HG03558 (cell line): ENCODE measurements around the gene SMPDL3B.

Experiments used
- ATAC-seq: cut with Tn5 transposase; IDR thresholded peaks from one replicate; pipeline ENCODE4 v1.9.1; 2021; ENCODE audit warnings: moderate number of reproducible peaks; ENCODE audit not compliant: unreplicated experiment; ENCODE audit errors: extremely low read depth

Gene SMPDL3B

DNA sequence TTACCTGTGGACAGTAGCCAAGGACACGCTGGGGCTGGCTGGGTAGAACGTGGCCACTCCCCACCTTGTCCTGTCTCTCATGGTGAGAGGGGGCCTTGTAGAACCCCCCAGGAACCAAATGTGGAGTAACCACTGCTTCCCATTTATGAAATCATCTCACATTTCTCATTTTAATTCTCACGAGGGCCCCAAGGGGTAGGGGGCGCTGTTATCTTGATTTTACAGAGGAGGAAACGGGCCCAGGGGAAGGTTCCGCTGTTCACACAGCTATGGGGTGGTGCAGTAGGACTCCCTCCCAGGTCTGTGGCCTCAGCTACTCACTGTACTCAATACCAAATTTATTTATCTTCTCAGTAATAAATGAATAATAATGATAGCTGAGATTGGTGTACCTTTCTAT lies 5.5 kb downstream of the SMPDL3B start:
- ATAC-seq: no peak

DNA sequence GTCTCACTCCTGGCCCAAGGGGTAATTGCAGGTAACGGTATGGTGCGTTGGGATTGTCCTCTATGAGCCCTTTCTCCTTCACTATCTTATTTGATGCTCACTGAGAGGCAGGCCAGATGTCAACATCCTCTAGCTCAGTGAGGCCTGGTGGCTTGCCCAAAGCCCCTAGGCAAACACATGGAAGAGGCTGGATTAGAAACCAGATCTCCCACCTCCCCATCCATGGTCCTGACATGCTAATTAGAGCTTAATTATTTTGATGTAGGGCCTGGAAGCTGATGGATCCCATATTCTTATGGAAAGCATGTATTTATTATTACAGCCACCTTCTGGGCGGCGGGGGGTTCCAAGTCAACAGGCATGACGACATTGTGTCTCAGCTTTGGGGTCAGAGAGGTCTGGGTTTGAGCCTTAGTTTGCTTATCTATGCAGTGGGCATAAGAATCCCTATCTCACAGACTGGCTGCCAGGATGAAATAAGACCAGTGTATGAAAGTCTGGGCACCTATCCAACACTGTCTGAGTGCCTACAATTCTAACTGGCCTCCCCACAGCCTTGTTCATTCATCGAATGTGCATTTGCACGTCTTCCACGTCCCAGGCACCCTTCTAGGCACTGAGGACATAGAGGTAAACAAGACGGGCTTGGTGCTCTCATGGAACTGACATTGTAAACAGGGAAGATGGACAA lies 6.2 kb downstream of the SMPDL3B start:
- no peak for ATAC-seq

DNA sequence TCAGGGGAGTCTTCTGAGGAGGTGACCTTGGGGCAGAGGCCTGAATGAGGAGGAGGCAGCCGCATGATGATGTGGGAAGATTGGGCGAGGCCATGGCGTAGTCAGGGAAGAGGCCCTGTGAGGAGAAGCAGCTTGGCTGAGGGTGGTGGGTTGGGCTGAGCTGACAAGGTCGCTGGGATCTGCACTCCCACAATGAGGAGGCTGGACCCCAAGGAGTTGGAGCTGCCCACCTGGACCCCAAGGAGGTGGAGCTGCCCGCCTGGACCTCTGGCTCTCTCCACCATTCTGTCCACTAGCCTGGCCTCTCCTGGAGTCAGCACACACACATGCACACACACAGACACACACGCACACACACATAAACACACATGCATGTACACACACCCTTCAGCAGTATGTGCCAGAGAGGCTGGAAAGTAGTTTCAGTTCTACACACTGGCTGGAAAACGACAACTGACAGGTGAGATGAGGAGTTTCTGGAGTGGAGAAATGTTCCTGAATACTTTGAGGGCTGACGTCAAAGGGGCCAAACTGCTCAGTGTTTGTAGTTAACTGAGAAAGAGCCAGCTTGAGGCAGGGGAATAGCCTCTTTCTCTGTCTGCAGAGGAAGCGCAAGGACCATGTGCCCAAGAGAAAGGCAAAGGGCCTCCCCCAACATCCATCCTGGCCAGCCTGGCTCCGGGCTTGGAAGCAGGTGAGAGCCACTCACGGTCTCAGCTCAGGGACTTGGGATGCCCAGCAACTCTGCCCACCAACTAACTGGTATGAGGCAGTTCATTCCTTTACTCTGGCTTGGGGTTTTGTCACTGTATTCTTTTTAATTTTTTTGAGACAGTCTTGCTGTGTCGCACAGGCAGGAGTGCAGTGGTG lies 7.1 kb downstream of the SMPDL3B start:
- no peak for ATAC-seq

DNA sequence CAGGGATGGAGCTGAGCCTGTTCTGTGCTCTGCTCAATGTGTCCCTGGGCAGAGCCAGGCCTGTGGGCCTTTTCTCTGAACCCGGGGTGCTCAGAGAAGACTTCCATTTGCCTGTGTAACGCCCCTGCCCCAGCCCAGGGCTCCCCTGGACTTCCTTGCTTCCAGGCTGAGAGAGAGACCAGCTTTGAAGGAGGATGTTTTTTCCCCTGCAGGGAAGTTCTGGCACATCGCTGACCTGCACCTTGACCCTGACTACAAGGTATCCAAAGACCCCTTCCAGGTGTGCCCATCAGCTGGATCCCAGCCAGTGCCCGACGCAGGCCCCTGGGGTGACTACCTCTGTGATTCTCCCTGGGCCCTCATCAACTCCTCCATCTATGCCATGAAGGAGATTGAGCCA lies 10.2 kb downstream of the SMPDL3B start:
- no peak for ATAC-seq

DNA sequence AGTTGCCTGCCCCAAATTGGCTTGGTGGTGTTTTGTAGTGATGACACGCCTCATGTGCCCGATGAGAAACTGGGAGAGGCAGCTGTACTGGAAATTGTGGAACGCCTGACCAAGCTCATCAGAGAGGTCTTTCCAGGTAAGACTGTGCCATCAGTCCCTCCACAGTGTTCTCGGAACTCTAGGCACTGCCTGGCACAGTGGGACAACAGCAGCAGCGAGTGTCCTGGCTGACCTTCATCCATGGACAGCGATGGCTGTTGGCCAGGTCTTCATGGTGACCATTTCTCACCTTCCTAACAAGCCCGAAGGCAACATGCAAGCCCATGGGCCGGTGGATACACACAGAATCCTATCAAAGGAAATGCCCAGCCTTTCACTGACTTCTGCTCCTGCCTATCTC lies 14.2 kb downstream of the SMPDL3B start:
- no peak for ATAC-seq

DNA sequence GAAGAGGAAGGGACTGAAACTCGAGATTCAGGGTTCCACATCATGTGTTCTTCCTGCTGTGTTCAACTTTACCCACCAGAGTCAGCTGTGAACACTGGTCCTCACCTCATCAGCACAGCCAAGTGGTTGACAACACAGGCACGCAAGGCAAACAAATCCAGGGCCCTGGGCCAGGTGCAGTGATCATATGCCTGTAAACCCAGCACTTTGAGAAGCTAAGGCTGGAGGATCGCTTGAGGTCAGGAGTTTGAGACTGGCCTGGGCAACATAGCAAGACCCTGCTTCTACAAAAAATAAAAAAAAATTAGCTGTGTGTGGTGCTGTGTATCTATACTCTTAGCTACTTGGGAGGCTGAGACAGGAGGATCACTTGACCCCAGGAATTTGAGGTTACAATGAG lies 16.6 kb downstream of the SMPDL3B start:
- ATAC-seq: no peak

DNA sequence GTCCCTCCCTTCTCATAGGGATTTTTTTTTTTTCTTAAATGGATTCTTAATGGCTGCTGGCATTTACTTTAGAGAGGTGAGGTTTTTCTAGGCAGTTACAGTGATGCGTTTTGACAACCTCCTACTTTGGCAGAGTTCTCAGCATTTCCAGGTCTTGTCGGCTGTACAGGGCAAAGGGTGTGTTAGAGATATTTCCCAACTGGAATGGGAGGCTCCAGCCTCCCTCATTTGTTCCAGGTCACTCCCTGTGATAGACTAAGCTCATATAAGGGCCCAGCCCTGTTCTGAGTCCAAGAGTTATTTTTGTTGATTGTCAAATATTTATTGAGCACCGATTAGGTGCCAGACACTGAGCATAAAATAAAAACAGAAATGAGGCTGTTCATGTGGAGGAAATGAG lies 17.3 kb downstream of the SMPDL3B start:
- ATAC-seq: no peak

DNA sequence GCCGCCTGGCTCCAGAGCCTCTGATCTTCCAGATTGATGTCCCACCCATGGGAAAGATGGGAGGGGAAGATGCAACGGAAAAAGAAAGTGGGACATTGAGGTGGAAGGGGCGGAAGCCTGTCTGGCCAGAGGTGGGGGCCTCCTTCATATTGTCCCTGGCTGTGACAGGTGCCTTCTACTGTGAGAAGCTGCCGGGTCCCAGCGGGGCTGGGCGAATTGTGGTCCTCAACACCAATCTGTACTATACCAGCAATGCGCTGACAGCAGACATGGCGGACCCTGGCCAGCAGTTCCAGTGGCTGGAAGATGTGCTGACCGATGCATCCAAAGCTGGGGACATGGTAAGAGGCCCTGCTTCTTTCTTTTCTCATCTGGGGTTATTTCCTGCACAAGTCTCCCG lies 19.4 kb downstream of the SMPDL3B start:
- ATAC-seq: no peak

DNA sequence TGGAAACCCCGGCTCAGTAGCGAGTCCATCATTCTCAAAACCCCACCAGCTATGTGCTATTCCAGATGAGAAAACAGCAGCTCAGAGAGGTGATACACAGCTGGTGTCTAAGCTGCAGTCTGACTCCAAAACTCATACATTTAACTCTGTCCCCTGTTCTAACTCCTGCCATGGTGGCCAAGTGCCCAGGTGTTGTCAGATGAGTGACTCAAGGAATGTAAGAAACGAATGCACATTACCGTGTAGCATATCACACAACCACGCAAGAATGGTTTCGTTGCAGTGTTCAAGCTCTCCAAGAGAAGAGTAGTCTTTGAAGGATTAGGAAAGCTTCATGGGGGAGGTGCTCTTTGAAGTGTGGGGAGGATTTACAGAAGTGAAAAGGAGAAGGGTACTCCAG lies 20.3 kb downstream of the SMPDL3B start:
- ATAC-seq: no peak

DNA sequence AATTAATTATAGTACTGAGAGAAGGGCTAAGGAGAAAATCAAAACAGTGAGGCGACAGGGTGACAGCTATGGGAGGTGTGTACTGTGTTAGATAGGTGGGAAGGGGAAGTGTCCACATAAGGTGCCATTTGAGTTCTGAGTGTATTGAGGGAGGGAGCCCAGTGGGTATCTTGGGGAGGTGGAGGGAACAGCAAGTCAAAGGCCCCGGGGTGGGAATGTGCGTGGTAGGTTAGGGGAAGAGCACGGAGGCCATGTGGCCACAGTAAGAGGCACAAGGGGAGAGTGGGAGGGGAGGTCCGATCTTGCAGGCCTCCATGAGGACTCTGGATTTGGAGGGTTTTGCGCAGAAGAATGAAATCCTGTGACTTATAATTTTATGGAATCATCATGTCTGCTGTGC lies 22.0 kb downstream of the SMPDL3B start:
- no peak for ATAC-seq

DNA sequence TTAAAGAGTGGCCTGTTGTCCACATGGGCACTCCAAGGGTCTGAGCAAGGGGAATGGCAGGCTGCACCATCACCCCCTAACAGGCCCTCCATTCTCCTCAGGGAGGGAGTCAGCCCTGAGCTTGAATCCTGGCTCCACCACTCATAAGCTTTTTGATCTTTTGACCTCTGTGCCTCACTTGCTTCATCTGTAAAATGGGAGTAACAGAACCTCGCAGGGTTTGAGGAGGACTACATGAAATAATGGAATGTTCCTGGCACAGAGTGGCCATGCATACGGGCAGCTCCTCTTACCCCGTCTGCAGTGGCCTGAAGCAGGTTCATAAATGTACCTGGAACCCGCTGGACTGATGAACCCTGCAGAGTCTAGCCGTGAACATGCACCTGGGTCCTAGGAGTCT lies 22.9 kb downstream of the SMPDL3B start:
- ATAC-seq: no peak

DNA sequence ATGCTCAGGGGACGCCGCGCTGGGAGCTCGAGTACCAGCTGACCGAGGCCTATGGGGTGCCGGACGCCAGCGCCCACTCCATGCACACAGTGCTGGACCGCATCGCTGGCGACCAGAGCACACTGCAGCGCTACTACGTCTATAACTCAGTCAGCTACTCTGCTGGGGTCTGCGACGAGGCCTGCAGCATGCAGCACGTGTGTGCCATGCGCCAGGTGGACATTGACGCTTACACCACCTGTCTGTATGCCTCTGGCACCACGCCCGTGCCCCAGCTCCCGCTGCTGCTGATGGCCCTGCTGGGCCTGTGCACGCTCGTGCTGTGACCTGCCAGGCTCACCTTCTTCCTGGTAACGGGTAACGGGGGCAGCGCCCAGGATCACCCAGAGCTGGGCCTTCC lies 23.7 kb downstream of the SMPDL3B start:
- no peak for ATAC-seq

DNA sequence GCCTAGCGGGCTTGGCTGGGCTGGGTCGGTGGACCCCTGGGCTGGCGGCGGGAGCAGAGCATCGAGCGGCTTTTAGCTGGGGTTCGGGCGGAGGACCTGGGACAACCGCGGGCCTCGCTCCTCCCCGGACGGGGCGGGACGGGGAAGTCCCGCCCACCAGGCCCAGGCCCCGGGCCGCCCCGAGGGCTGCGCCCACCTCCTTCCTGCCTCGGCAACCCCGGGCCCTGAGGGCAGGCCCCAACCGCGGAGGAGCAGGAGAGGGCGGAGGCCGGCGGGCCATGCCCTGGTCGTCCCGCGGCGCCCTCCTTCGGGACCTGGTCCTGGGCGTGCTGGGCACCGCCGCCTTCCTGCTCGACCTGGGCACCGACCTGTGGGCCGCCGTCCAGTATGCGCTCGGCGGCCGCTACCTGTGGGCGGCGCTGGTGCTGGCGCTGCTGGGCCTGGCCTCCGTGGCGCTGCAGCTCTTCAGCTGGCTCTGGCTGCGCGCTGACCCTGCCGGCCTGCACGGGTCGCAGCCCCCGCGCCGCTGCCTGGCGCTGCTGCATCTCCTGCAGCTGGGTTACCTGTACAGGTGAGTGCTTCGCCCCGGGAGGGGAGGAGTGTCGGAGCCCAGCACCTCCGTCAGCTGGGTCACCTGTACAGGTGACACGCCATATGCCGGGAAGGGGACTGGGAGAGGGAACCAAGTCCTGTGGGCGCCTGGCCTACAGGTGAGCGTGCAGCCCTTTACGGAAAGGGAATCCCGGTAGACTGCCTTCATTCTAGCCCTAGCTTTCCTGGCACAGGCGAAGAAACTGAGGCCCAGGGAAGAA lies 25.2 kb downstream of the SMPDL3B start, which contains the start of gene XKR8:
XKR8 (plus strand) TSS at position 182 of the 812 bp plus-strand sequence; CDS start at position 279, 97 bp downstream.
- ATAC-seq: no peak

DNA sequence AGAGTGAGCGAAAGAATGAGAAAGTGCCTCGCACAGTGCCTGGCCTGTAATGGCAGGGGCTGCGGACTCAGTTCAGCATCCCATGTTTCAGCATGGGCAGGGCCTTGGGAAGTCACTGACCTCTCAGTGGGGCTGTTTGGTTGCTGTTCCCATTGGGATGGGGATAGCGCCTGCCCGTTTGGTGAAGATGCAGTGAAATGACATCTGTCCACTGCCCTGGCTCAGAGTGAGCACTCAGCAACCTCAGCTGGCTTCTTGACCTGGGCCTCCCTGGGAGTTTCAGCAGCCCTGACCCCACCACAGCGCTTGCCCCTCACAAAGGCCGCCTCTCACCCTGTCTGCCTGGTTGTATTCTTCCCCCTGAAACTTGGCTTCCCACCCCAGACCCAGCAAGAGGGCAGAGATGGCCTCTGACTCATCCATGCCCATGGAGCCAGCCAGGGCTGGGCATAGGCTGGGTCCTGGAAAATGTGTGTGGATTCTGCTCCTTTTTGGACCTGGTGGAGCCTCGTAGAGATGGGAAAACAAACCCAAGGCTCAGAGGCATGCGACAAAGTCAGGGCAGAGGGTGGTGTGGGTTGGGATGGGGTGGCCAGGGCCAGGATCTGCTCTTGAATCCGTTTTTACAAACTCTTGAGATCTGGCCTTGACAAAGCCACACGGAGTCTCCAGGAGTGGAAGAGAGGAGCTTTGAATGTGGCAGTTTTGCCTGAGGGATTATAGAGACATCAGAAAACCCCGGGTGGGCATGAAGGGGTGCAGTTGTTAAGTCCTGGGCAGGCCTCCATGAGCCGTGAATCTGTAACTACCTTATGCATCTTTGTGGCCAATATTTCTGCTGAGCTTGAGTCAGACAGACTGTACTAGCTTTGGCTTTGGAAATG lies 26.2 kb downstream of the SMPDL3B start:
- no peak for ATAC-seq

DNA sequence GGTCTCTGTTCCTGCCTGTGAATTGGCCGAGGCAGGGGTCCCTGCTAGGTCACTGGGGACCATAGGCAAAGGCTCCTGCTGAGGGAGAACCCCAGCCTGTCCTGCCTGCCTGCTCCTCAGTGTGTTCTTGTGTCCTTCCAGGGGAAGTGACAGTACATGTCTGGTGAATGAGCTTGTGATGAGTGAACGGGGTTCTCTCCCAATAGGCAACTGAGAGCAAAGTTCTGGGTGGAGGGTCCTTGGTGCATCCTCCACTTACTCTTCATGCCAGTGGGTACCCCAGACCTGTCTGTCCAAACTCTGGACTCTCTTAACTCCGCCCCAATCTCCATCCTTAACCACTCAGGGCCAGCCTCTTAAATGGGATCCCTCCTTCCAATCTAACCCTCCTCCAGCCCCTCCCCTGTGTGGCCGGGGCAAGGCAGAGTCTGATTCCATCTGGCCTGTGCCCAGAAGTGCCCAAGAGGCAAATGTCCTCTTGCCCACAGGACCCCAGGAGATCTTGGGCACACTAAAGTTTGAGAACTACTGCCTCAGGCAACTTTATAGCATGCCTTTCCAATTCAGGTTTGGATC lies 26.9 kb downstream of the SMPDL3B start:
- ATAC-seq: no peak

DNA sequence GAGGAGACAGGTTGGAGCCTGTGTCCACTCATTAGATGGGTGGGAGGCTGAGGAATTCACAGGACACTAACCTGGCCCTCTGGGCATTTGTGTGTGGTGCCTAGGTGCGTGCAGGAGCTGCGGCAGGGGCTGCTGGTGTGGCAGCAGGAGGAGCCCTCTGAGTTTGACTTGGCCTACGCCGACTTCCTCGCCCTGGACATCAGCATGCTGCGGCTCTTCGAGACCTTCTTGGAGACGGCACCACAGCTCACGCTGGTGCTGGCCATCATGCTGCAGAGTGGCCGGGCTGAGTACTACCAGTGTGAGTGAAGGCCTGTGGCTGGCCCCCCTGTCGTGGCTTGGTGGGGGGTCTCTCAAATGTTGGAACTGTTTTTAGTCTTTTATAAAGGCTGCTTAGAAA lies 28.6 kb downstream of the SMPDL3B start:
- ATAC-seq: no peak

DNA sequence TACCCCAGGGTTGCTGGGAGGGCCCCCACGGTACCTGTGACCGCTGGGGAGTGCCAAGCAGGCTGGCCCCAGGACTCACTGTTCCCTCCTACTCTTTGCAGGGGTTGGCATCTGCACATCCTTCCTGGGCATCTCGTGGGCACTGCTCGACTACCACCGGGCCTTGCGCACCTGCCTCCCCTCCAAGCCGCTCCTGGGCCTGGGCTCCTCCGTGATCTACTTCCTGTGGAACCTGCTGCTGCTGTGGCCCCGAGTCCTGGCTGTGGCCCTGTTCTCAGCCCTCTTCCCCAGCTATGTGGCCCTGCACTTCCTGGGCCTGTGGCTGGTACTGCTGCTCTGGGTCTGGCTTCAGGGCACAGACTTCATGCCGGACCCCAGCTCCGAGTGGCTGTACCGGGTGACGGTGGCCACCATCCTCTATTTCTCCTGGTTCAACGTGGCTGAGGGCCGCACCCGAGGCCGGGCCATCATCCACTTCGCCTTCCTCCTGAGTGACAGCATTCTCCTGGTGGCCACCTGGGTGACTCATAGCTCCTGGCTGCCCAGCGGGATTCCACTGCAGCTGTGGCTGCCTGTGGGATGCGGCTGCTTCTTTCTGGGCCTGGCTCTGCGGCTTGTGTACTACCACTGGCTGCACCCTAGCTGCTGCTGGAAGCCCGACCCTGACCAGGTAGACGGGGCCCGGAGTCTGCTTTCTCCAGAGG lies 31.8 kb downstream of the SMPDL3B start:
- ATAC-seq: no peak

DNA sequence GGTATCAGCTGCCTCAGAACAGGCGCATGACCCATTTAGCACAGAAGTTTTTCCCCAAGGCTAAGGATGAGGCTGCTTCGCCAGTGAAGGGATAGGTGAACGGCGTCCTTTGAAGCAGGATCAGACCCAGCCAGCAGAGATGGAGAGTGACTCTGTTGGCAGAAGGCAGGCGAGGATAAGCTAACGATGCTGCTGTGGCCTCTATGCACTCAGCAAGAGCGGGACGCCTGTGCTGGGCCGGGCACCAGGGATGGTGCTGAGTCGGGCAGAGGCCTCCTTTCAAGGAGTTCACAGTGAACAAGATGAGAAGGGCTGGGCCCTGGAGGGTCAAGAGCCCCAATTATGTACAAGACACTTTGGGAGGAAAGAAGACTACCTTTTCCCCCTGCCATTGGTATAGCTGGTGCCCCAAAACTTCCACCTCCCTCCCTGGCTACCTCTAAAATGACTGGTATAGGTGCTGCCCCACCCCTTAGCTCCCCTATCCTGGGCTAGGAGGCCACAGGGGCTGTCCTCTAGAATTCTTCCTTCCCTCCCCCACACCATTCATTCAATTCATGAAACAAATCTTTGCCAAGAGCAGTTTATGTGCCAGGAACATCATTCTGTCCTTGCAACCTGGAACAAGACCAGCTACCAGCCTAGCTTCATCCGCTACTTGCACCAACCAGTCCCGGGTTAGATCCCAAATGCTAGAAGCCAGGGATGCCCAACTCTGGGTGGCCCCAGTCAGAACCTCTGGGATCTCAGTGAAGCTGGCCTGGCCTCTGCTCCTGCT lies 32.5 kb downstream of the SMPDL3B start:
- ATAC-seq: no peak
